ES-I3 (cell line): Measurements from ENCODE around the gene MON1B.
A peak's percentile ranks its signal among the peaks of the same experiment; 100 is the strongest.
"Not testable (repeated sequence)": the region's sequence is repeated elsewhere in the genome, so short reads cannot be mapped to it uniquely, and the experiment has no call there.

Experiments
- H3K36me3 ChIP-seq: 2 replicates; pipeline ENCODE4 v1.6.1; 2013; ENCODE audit warnings: mild to moderate bottlenecking, low read length, control low read depth, moderate library complexity; ENCODE audit not compliant: insufficient read depth
- H3K4me1 ChIP-seq: 2 replicates; pipeline ENCODE4 v1.6.1; 2013; ENCODE audit warnings: mild to moderate bottlenecking, control low read depth, low read length; ENCODE audit not compliant: insufficient read depth
- H3K9ac ChIP-seq: 2 replicates; pipeline ENCODE4 v1.6.1; 2013; ENCODE audit warnings: low read depth, mild to moderate bottlenecking, low read length, moderate library complexity
- H3K9me3 ChIP-seq: 2 replicates; pipeline ENCODE4 v1.6.1; 2013; ENCODE audit warnings: mild to moderate bottlenecking, low read length, moderate library complexity; ENCODE audit not compliant: control insufficient read depth, insufficient read depth

MON1B gene

GRCh38 chr16:77186298-77186697, 4.7 kb upstream of the MON1B start:
- not testable (repeated sequence) for H3K9ac ChIP-seq, H3K4me1 ChIP-seq, H3K36me3 ChIP-seq, H3K9me3 ChIP-seq

DNA sequence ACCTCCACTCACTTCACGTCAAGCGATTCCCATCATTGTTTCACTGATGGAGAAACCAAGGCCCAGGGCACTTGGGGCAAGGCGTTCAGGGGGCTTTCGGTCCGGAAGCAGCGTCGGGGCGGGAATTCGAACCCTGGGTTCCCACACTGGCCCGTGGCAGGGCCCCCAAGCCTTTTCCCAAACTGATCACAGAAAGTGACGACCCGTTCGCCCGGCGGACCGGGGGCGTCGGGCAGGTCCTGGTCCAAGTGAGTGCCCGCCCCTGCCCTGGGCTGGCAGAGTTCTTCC, 856 bp upstream of the MON1B start:
- Histone ChIP-seq H3K9me3 (no peaks in the 10 kb centered on the region), H3K36me3 (no peaks in the 10 kb centered on the region), H3K9ac (peak overlapping the region; percentile 71), H3K4me1 (peaks cover 6% of the 10 kb centered on the region; the same call in 1 of the 2 replicates)

DNA sequence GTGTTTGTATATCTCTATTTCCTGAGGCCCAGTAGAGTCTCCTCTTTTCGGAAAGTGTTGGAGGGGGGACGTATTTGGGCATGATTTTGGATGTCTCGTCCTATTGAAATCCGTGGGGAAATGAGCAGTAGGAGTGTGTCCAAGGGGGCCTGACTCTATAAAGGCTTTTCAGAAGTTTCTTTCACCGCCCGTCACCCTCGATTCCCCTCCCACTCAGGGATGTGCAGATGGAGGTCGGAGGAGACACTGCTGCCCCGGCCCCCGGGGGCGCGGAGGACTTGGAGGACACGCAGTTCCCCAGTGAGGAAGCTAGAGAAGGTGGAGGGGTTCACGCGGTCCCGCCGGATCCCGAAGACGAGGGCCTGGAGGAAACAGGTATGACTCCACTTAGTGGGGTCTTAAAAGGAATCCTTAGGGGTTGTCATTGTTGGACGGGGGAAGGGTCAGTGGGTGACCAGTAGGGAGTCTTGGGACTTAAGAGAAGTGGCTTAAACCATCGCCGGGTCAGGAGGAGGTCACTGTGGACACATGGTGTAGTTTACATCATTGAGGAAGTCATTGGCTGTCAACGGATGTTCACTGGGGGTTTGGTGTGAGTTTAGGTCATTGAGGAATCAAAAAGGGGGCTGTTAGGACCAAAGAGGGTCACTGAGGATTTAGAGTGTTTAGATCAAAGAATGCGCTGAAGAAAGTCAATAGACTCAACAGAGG, 424 bp downstream of the MON1B start:
- Histone ChIP-seq H3K4me1 (peaks cover 6% of the 10 kb centered on the region; the same call in 1 of the 2 replicates), H3K9ac (peak overlapping the region; percentile 71), H3K9me3 (no peaks in the 10 kb centered on the region), H3K36me3 (no peaks in the 10 kb centered on the region)

DNA sequence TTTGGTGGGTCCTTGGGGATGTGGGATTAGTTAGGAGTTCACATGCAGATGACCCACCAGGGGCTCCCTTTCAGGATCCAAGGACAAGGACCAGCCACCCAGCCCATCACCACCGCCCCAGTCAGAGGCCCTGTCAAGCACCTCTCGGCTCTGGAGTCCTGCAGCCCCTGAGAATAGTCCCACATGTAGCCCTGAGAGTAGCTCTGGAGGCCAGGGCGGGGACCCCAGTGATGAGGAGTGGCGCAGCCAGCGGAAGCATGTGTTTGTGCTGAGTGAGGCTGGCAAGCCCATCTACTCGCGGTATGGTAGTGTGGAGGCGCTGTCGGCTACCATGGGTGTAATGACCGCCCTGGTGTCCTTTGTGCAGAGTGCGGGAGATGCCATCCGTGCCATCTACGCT, 2.4 kb downstream of the MON1B start:
- no peaks in the 10 kb centered on the region for H3K36me3 ChIP-seq
- H3K9ac ChIP-seq: no peak overlapping the region
- no peaks in the 10 kb centered on the region for H3K9me3 ChIP-seq

GRCh38 chr16:77194295-77195231, 3.6 kb downstream of the MON1B start:
- Histone ChIP-seq H3K36me3 (no peaks in the 10 kb centered on the region), H3K4me1 (peaks cover 6% of the 10 kb centered on the region; the same call in 1 of the 2 replicates), H3K9ac (no peak overlapping the region), H3K9me3 (no peaks in the 10 kb centered on the region)

More for the DNA sequence above, 2.4 kb downstream of the MON1B start:
- peaks cover 6% of the 10 kb centered on the region; the same call in 1 of the 2 replicates for H3K4me1 ChIP-seq

GRCh38 chr16:77195411-77195810, 4.4 kb downstream of the MON1B start:
- peaks cover 6% of the 10 kb centered on the region; the same call in 1 of the 2 replicates for H3K4me1 ChIP-seq
- H3K36me3 ChIP-seq: no peaks in the 10 kb centered on the region
- H3K9me3 ChIP-seq: no peaks in the 10 kb centered on the region
- no peak overlapping the region for H3K9ac ChIP-seq

DNA sequence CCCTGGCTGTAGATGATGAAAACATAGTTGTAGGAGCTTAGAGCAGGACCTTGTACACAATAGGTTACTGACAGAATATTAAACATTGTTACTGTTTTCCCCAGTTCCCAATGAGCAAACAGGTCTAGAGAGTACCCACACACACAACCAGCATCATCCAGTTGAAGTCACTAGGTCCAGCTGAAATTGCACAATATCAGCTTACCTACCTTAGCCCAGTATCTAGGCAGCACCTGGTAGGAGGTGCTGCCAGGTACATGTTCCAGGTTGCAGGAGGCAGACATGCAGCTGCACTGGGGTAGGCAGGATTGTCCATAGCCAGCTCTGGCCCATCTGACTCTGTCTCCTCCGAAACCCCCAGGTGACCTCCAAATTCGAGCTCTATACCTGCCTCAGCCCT, 6.8 kb downstream of the MON1B start:
- Histone ChIP-seq H3K9me3 (no peaks in the 10 kb centered on the region), H3K9ac (no peak overlapping the region), H3K36me3 (no peaks in the 10 kb centered on the region), H3K4me1 (no peaks in the 10 kb centered on the region)

GRCh38 chr16:77199211-77199610, 8.2 kb downstream of the MON1B start, which contains the start of gene SYCE1L:
Gene SYCE1L, plus strand, starts transcription at chr16:77199408. Its CDS starts 44 bp downstream, at chr16:77199452.
- no peak within 1 kb of the TSS for H3K9ac ChIP-seq
- H3K9me3 ChIP-seq: no peaks in the 10 kb centered on the region
- no peaks in the 10 kb centered on the region for H3K36me3 ChIP-seq
- no peaks in the 10 kb centered on the region for H3K4me1 ChIP-seq

DNA sequence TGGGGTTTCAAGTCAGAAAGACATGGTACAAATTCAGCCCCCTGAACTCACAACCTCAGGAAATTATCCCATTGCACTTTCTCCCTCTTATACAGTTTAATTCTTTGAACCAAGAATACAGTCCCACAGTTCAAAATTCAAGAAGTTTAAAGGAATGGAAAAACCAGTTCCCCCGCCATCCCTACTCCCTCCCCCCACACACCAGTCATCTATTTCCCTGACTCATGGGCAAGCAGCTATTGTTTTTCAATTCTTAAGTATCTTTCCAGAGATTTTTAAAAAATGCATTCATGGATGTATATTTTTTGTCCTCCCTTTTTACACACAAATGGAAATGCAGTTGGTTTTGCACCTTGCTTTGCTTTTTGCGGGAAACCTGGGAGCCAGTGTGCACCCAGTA, 15.5 kb downstream of the MON1B start:
- Histone ChIP-seq H3K9me3 (no peaks in the 10 kb centered on the region), H3K9ac (no peak overlapping the region), H3K36me3 (no peaks in the 10 kb centered on the region), H3K4me1 (peaks cover 19% of the 10 kb centered on the region)

- H3K36me3 ChIP-seq: no peaks in the 10 kb centered on the region
- no peaks in the 10 kb centered on the region for H3K9me3 ChIP-seq
- peaks cover 20% of the 10 kb centered on the region for H3K4me1 ChIP-seq
- no peak overlapping the region for H3K9ac ChIP-seq
Measured at GRCh38 chr16:77207030-77207429, 16.0 kb downstream of the MON1B start.

- no peak overlapping the region for H3K9ac ChIP-seq
- no peaks in the 10 kb centered on the region for H3K36me3 ChIP-seq
- no peaks in the 10 kb centered on the region for H3K9me3 ChIP-seq
- H3K4me1 ChIP-seq: peaks cover 22% of the 10 kb centered on the region
Measured at GRCh38 chr16:77208382-77208781, 17.4 kb downstream of the MON1B start.

- H3K4me1 ChIP-seq: peaks cover 13% of the 10 kb centered on the region
- no peaks in the 10 kb centered on the region for H3K36me3 ChIP-seq
- peak overlapping the region; percentile 74 for H3K9ac ChIP-seq
- no peaks in the 10 kb centered on the region for H3K9me3 ChIP-seq
Measured at GRCh38 chr16:77211880-77212740, 21.1 kb downstream of the MON1B start.

DNA sequence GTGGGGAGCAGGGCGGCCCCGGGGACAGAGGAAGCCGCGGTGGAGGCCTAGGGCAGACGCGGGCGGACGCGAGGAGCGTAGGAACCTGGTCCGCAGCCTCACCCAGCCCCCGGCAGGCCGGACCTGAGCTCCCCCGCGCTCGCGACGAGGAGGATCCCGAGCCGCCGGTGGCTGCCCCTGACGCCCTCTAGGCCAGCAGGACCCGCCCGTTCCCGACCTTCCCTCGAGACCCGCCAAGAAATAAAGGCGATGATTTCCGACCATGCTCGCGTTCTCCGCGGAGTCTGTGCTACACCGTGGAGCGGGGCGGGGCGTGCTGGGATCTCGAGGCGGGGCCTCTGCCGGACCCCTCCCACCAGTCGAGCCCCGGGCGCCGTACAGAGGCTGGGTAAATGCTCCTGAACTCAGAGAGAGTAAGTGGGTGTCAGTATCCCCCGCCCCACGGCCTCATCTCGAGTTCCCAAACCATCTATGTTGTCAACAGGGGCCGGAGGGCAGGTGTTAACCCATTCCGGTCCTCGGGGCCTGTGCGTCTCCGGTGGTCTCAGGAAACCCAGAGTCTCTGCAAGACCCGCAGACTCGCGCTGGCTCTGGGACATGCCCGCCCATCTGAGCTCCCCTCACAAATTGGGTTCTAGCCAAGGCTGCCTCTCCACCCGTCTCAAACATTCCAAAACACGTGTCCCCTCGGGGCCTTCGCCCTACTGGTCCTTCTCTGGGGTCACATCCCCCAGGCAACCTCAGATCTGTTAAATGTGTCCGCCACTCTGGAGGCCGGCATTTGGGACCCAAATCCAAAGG, 22.0 kb downstream of the MON1B start:
- no peaks in the 10 kb centered on the region for H3K36me3 ChIP-seq
- no peaks in the 10 kb centered on the region for H3K9me3 ChIP-seq
- H3K9ac ChIP-seq: peak overlapping the region; percentile 74

More for the DNA sequence above, 22.0 kb downstream of the MON1B start:
- peaks cover 9% of the 10 kb centered on the region for H3K4me1 ChIP-seq
